H1 (cell line): Measurements from ENCODE around the gene RAB35. TPM values are rescaled to one million over a fixed set of nuclear protein-coding genes. Genes with fewer than 3 reads are reported as not detected.

ENCODE experiments used
- CTCF ChIA-PET: fragments of 300-600 bp; sonication (Branson Sonifier 250); formaldehyde crosslinking; loops from one replicate; lab custom pipeline; 2021; ENCODE audit not compliant: partially characterized antibody; lab: Charles Lee
- POLR2A ChIA-PET: fragments of 300-600 bp; sonication (Branson Sonifier 250); formaldehyde crosslinking; loops from one replicate; lab custom pipeline; 2021; ENCODE audit warnings: inconsistent platforms; ENCODE audit not compliant: partially characterized antibody; lab: Charles Lee
- DNase-seq, 2 experiments: peaks; one replicate each; pipeline versions ENCODE4 v3.0.0 to v3.0.0-alpha.2; 2010 to 2022; ENCODE audit warnings: low spot score in 2 of 2, low read depth in 1 of 2, mixed read lengths in 1 of 2
- FAIRE-seq: peaks from 2 replicates; lab custom pipeline; 2011; peaks lifted over from hg19 to GRCh38; lab: Jason Lieb, UNC
- H2AFZ ChIP-seq: 2 replicates; pipeline ENCODE4 v1.8.1; 2012; ENCODE audit warnings: low read length, inconsistent platforms
- H2AK5ac ChIP-seq: 2 replicates; pipeline ENCODE4 v1.6.1; 2013; ENCODE audit warnings: low read depth, low read length
- H2BK120ac ChIP-seq: replicated peaks from 2 replicates; pipeline ENCODE3; 2013; ENCODE audit warnings: low read depth, low read length, inconsistent platforms
- H2BK12ac ChIP-seq: 2 replicates; pipeline ENCODE4 v1.6.1; 2013; ENCODE audit warnings: low read depth, low read length
- H2BK15ac ChIP-seq: 2 replicates; pipeline ENCODE4 v1.6.1; 2013; ENCODE audit warnings: low read length
- H2BK20ac ChIP-seq: 2 replicates; pipeline ENCODE4 v1.6.1; 2013; ENCODE audit warnings: low read length
- H2BK5ac ChIP-seq: 2 replicates; pipeline ENCODE4 v1.6.1; 2013; ENCODE audit warnings: low read depth, low read length
- H3K14ac ChIP-seq: 2 replicates; pipeline ENCODE4 v1.6.1; 2013; ENCODE audit warnings: inconsistent platforms; ENCODE audit not compliant: insufficient read length
- H3K18ac ChIP-seq: 2 replicates; pipeline ENCODE4 v1.6.1; 2013; ENCODE audit warnings: low read length; ENCODE audit errors: extremely low read depth
- H3K23ac ChIP-seq: 2 replicates; pipeline ENCODE4 v1.6.1; 2013; ENCODE audit warnings: inconsistent platforms; ENCODE audit not compliant: insufficient read length
- H3K23me2 ChIP-seq: 2 replicates; pipeline ENCODE4 v1.6.1; 2013; ENCODE audit warnings: low read depth, low read length
- H3K27ac ChIP-seq: 2 replicates; pipeline ENCODE4 v1.6.1; 2011; ENCODE audit warnings: low read depth, low read length, inconsistent platforms
- H3K27me3 ChIP-seq, 4 experiments: replicated peaks in 1 of 4; 1 replicate in 1 of 4; 2 replicates in 3 of 4; pipeline versions ENCODE4 v1.6.1 to v1.8.1; 2011 to 2013; ENCODE audit warnings: low read length in 3 of 4, mild to moderate bottlenecking in 3 of 4, inconsistent platforms in 2 of 4, mixed read lengths in 2 of 4, moderate library complexity in 1 of 4; ENCODE audit not compliant: control insufficient read depth in 3 of 4, insufficient read depth in 3 of 4; ENCODE audit errors: extremely low read depth in 1 of 4
- H3K36me3 ChIP-seq, 4 experiments: 2 replicates each; pipeline versions ENCODE4 v1.6.1 to v1.8.1; 2011 to 2013; ENCODE audit warnings: mild to moderate bottlenecking in 4 of 4, low read length in 3 of 4, moderate library complexity in 2 of 4, control low read depth in 1 of 4, inconsistent platforms in 1 of 4; ENCODE audit not compliant: insufficient read depth in 4 of 4, control insufficient read depth in 2 of 4
- H3K4ac ChIP-seq: replicated peaks from 2 replicates; pipeline ENCODE3; 2013; ENCODE audit warnings: low read length, low read depth, mixed read lengths, inconsistent platforms; ENCODE audit not compliant: insufficient read length
- H3K4me1 ChIP-seq, 4 experiments: replicated peaks in 1 of 4; 1 replicate in 1 of 4; 2 replicates in 3 of 4; pipeline versions ENCODE4 v1.6.1 to v1.8.1; 2011 to 2013; ENCODE audit warnings: low read length in 3 of 4, inconsistent platforms in 2 of 4, mixed read lengths in 1 of 4; ENCODE audit not compliant: insufficient read depth in 4 of 4, control insufficient read depth in 3 of 4
- H3K4me2 ChIP-seq, 2 experiments: 2 replicates each; pipeline versions ENCODE4 v1.6.1 to v1.8.1; 2011 to 2013; ENCODE audit warnings: low read depth in 2 of 2, low read length in 2 of 2, control low read depth in 1 of 2, inconsistent platforms in 1 of 2, mild to moderate bottlenecking in 1 of 2; ENCODE audit not compliant: insufficient read depth in 1 of 2
- H3K4me3 ChIP-seq, 4 experiments: fragments of 200-600, 300-600 bp in 1 of 4; sonication (generic), shearing (Covaris generic), sonication (Bioruptor Twin) in 1 of 4; 2 replicates each; pipeline versions ENCODE4 v1.5.1 to v1.8.1; 2011 to 2016; ENCODE audit warnings: low read length in 4 of 4, low read depth in 3 of 4, control low read depth in 2 of 4, inconsistent platforms in 2 of 4, mild to moderate bottlenecking in 2 of 4, mixed read lengths in 1 of 4, moderate library complexity in 1 of 4; ENCODE audit not compliant: insufficient read depth in 2 of 4; ENCODE audit errors: extremely low read depth in 1 of 4
- H3K56ac ChIP-seq: replicated peaks from 2 replicates; pipeline ENCODE3; 2013; ENCODE audit warnings: low read depth, mild to moderate bottlenecking, mixed read lengths, low read length, inconsistent platforms; ENCODE audit not compliant: insufficient read length
- H3K79me1 ChIP-seq: 2 replicates; pipeline ENCODE4 v1.6.1; 2013; ENCODE audit warnings: low read depth, low read length, control low read depth
- H3K79me2 ChIP-seq, 2 experiments: 2 replicates each; pipeline versions ENCODE4 v1.6.1 to v1.8.1; 2012 to 2013; ENCODE audit warnings: low read length in 2 of 2, mild to moderate bottlenecking in 2 of 2, inconsistent platforms in 1 of 2; ENCODE audit not compliant: insufficient read depth in 2 of 2, control insufficient read depth in 1 of 2
- H3K9ac ChIP-seq, 4 experiments: replicated peaks in 1 of 4; 1 replicate in 1 of 4; 2 replicates in 3 of 4; pipeline versions ENCODE4 v1.6.1 to v1.8.1; 2011 to 2013; ENCODE audit warnings: low read depth in 3 of 4, low read length in 3 of 4, control low read depth in 2 of 4, mild to moderate bottlenecking in 2 of 4, moderate library complexity in 2 of 4, inconsistent platforms in 1 of 4; ENCODE audit errors: extremely low read depth in 1 of 4
- H3K9me3 ChIP-seq, 2 experiments: 2 replicates each; pipeline versions ENCODE4 v1.6.1 to v1.8.1; 2012 to 2013; ENCODE audit warnings: mild to moderate bottlenecking in 2 of 2, moderate library complexity in 2 of 2, control low read depth in 1 of 2, inconsistent platforms in 1 of 2, low read depth in 1 of 2, low read length in 1 of 2, mixed read lengths in 1 of 2; ENCODE audit not compliant: insufficient read depth in 2 of 2
- H4K20me1 ChIP-seq, 2 experiments: replicated peaks in 1 of 2; 2 replicates each; pipeline versions ENCODE3 to v1.8.1; 2011 to 2013; ENCODE audit warnings: inconsistent platforms in 2 of 2, low read length in 2 of 2, mild to moderate bottlenecking in 1 of 2; ENCODE audit not compliant: insufficient read depth in 2 of 2, control insufficient read depth in 1 of 2
- H4K5ac ChIP-seq: 2 replicates; pipeline ENCODE4 v1.6.1; 2013; ENCODE audit warnings: low read length, low read depth, mixed read lengths, inconsistent platforms; ENCODE audit not compliant: insufficient read length
- H4K8ac ChIP-seq: 2 replicates; pipeline ENCODE4 v1.8.0; 2013; ENCODE audit warnings: mild to moderate bottlenecking, moderate library complexity, low read length, inconsistent platforms; ENCODE audit not compliant: insufficient read depth; ENCODE audit errors: extremely low read depth
- H4K91ac ChIP-seq: replicated peaks from 2 replicates; pipeline ENCODE3; 2013; ENCODE audit warnings: low read length, mixed read lengths, inconsistent platforms; ENCODE audit not compliant: insufficient read length
- ASH2L ChIP-seq: fragments of 200-600, 300-600 bp; sonication (generic); IDR thresholded peaks from one replicate; pipeline ENCODE4 v1.7.1; 2017; ENCODE audit warnings: low read length
- CHD1 ChIP-seq: IDR thresholded peaks from 2 replicates; pipeline ENCODE4 v1.6.1; 2012; ENCODE audit warnings: low read depth, low read length, improper control_type of control experiment
- CTBP2 ChIP-seq: IDR thresholded peaks from 2 replicates; pipeline ENCODE4 v1.7.0; 2011; ENCODE audit warnings: borderline replicate concordance, mild to moderate bottlenecking, moderate library complexity, mixed read lengths, low read length; ENCODE audit not compliant: insufficient read depth, insufficient read length
- EZH2 ChIP-seq: fragments of 200-600 bp; sonication (generic); IDR thresholded peaks from 2 replicates; pipeline ENCODE4 v1.7.1; 2012; ENCODE audit warnings: low read depth, mild to moderate bottlenecking, moderate library complexity, low read length, inconsistent platforms; ENCODE audit not compliant: severe bottlenecking
- FOSL1 ChIP-seq: IDR thresholded peaks from 2 replicates; pipeline ENCODE4 v1.6.1; 2011; ENCODE audit warnings: mild to moderate bottlenecking, low read depth, low read length, moderate library complexity; ENCODE audit not compliant: insufficient read depth
- JUND ChIP-seq: IDR thresholded peaks from 2 replicates; pipeline ENCODE4 v1.6.1; 2011; ENCODE audit warnings: mild to moderate bottlenecking, improper control_type of control experiment, low read length
- NANOG ChIP-seq: IDR thresholded peaks from 2 replicates; pipeline ENCODE4 v1.6.1; 2011; ENCODE audit warnings: low read length, low read depth, mild to moderate bottlenecking, inconsistent platforms; ENCODE audit not compliant: insufficient read depth, poor library complexity, severe bottlenecking
- SIN3A ChIP-seq, 2 experiments: IDR thresholded peaks in 1 of 2; conservative IDR thresholded peaks in 1 of 2; 2 replicates each; pipeline ENCODE4 v1.6.1; 2011 to 2012; ENCODE audit warnings: low read length in 2 of 2, improper control_type of control experiment in 1 of 2, low read depth in 1 of 2, mild to moderate bottlenecking in 1 of 2
- SIRT6 ChIP-seq: IDR thresholded peaks from one replicate; pipeline ENCODE4 v1.7.1; 2012; ENCODE audit warnings: low read length, inconsistent platforms
- TBP ChIP-seq: IDR thresholded peaks from 2 replicates; pipeline ENCODE4 v1.6.1; 2011; ENCODE audit warnings: low read depth, low read length, improper control_type of control experiment
- TEAD4 ChIP-seq: IDR thresholded peaks from 2 replicates; pipeline ENCODE4 v1.6.1; 2012; ENCODE audit warnings: low read depth, low read length, inconsistent platforms, mixed read lengths
- WGBS, 2 experiments: shearing (Covaris generic) in 1 of 2; methylation state at CpG; one replicate each; pipeline versions ENCODE4 v1.1.6 to v1.1.7; 2013 to 2015; ENCODE audit warnings: low lambda C conversion rate in 2 of 2, mixed read lengths in 2 of 2, inconsistent platforms in 1 of 2, low coverage in 1 of 2, missing lambda C conversion rate in 1 of 2; ENCODE audit not compliant: insufficient replicate concordance in 2 of 2, insufficient coverage in 1 of 2, insufficient read length in 1 of 2; ENCODE audit errors: extremely low coverage in 1 of 2, missing lambda C conversion rate in 1 of 2; 5-methylcytosine and 5-hydroxymethylcytosine counted together
- polyA plus RNA-seq, 7 experiments: library from polyadenylated mRNA; depleted of rRNA in 3 of 7; stranded (reverse) in 5 of 7; unstranded in 2 of 7; fragments of >200 nt in 5 of 7; fragments of 200-250 nt in 2 of 7; gene quantifications; 1 replicate in 5 of 7; 2 replicates in 1 of 7; 4 replicates in 1 of 7; pipeline versions ENCODE4 v1.2.1 to v1.2.3, GENCODE V29; 2011 to 2013; ENCODE audit warnings: missing spikeins in 2 of 7, mixed read lengths in 2 of 7
- total RNA-seq: library from RNA; stranded (reverse); fragmentation: NEBNext Ultra II Directional; extraction: Animal tissue kit (Norgen Biotek cat#: 25700); gene quantifications from 2 replicates; pipeline ENCODE4 v1.2.1, GENCODE V29; 2021
- TF ChIP-seq, protein P1 (sequence below): IDR thresholded peaks from 2 replicates; pipeline ENCODE4 v1.6.1; 2012; ENCODE audit warnings: inconsistent platforms
- TF ChIP-seq, protein P2 (sequence below): IDR thresholded peaks from 2 replicates; pipeline ENCODE4 v1.6.1; 2011; ENCODE audit warnings: low read depth, mild to moderate bottlenecking, low read length; ENCODE audit not compliant: insufficient read depth

The RAB35 gene
- total and polyA plus RNA-seq, 2 of the 8 experiments (the other 6 are each of a cell fraction or from before 2014, with no cell fraction given), result 33.4 to 39.0 TPM

DNA sequence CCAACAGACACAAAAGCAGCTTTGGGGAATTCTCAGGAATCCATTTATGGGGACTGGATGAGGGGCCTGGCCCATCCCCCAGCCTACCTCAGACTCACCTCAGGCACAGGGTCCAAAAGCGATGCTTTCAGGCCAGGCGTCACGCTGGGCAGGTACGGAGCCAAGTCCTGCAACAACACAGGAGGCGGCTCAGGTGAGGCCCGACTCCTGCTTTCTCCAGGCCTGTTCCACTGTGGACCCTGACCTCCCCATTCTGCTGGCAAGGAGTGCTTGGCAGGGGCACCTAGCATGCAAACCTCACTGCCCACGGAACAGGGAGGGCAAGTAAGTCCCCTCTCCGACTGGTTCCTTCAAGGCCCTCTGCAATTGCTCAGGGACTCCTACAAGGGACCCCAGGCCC, 28.6 kb upstream of the RAB35 start:
- no peak overlapping the region for H3K14ac ChIP-seq
- no peak overlapping the region for H4K91ac ChIP-seq
- H2AK5ac ChIP-seq, result no peak overlapping the region
- H2AFZ ChIP-seq, result no peak overlapping the region
- H2BK5ac ChIP-seq, result no peak overlapping the region
- no peak overlapping the region for H3K9ac ChIP-seq
- H3K4ac ChIP-seq, result no peak overlapping the region
- H3K4me2 ChIP-seq, result no peak overlapping the region
- H3K4me3 ChIP-seq, result no peak overlapping the region
- H2BK120ac ChIP-seq, result no peak overlapping the region
- no peak overlapping the region; the same call in 1 of the 2 replicates for H4K8ac ChIP-seq
- H2BK20ac ChIP-seq, result no peak overlapping the region
- H3K27ac ChIP-seq, result no peak overlapping the region
- no peak overlapping the region for H4K5ac ChIP-seq
- DNase-seq (no peak), FAIRE-seq (no peak)
- no peak overlapping the region for H2BK12ac ChIP-seq
- 91% methylated on average over 8 of the region's 8 CpGs; no CpG with 5 or more reads in 1 of the 2 experiments for WGBS, 2 experiments
- no peaks in the 10 kb centered on the region for H3K23me2 ChIP-seq
- 0 out of 2 replicates have a peak, but pooled peaks cover 2% of the 10 kb centered on the region for H3K79me1 ChIP-seq
- H3K4me1 ChIP-seq, result no peaks in the 10 kb centered on the region; a peak in 1 of 7 replicates
- peaks cover 0 to 10% of the 10 kb centered on the region in 2 experiments for H4K20me1 ChIP-seq
- no peak overlapping the region for H3K23ac ChIP-seq
- no peak overlapping the region for H3K56ac ChIP-seq
- no peak overlapping the region for H3K18ac ChIP-seq
- H2BK15ac ChIP-seq, result no peak overlapping the region
- ChIA-PET CTCF (no interaction called here), POLR2A (interaction anchor here (0.8 to 8.1 kb wide), 2 partner anchors 18 to 19 kb away, joined by 3 to 82 read pairs; no protein-coding TSS in a partner anchor)
- H3K36me3 ChIP-seq, result peaks cover 67 to 95% (median 84%) of the 10 kb centered on the region in 4 experiments
- no peaks in the 10 kb centered on the region for H3K27me3 ChIP-seq
- no peaks in the 10 kb centered on the region for H3K9me3 ChIP-seq
- no peaks in the 10 kb centered on the region for H3K79me2 ChIP-seq
- TF ChIP-seq JUND (no peak), CHD1 (no peak), NANOG (no peak), TEAD4 (no peak), FOSL1 (no peak), EZH2 (no peak), SIRT6 (no peak), TBP (no peak), SIN3A (conservative IDR thresholded peaks at IDR 0.05 in 1 of 2, IDR thresholded peaks at IDR 0.05 in 1 of 2; ENCODE audit: low read depth in 1 of 2, low read length in 2 of 2) (no peak), CTBP2 (no peak), ASH2L (no peak)
- TF ChIP-seq, protein P1, sequence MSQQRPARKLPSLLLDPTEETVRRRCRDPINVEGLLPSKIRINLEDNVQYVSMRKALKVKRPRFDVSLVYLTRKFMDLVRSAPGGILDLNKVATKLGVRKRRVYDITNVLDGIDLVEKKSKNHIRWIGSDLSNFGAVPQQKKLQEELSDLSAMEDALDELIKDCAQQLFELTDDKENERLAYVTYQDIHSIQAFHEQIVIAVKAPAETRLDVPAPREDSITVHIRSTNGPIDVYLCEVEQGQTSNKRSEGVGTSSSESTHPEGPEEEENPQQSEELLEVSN, result no peak
- TF ChIP-seq, protein P2, sequence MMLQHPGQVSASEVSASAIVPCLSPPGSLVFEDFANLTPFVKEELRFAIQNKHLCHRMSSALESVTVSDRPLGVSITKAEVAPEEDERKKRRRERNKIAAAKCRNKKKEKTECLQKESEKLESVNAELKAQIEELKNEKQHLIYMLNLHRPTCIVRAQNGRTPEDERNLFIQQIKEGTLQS, result no peak
